ENCODE measurements around the gene SH3RF1. TPM values are rescaled to one million over a fixed set of nuclear protein-coding genes. Genes with fewer than 3 reads are reported as not detected.
"Not testable (repeated sequence)": the region's sequence is repeated elsewhere in the genome, so short reads cannot be mapped to it uniquely, and the experiment has no call there.

SH3RF1 gene
- total RNA-seq, 1 donor from 2014 or later, result 21.6 TPM

GRCh38 chr4:169183581-169183980 lies 87.2 kb downstream of the SH3RF1 start:
- H3K27me3 Mint-ChIP-seq, result no peaks in the 10 kb centered on the region
- no peak overlapping the region for H3K27ac Mint-ChIP-seq
- H3K36me3 Mint-ChIP-seq, result no peaks in the 10 kb centered on the region
- no peak overlapping the region for H3K4me3 Mint-ChIP-seq
- no peak for DNase-seq (ENCODE audit: extremely low spot score, unreplicated experiment)
- H3K4me1 Mint-ChIP-seq (ENCODE audit: unreplicated experiment), result peaks cover 30% of the 10 kb centered on the region
- no peak for TF ChIP-seq CTCF (conservative IDR thresholded peaks at IDR 0.05)
- H3K9me3 Mint-ChIP-seq, result no peaks in the 10 kb centered on the region

- TF ChIP-seq CTCF (conservative IDR thresholded peaks at IDR 0.05), result no peak
- H3K36me3 Mint-ChIP-seq, result no peaks in the 10 kb centered on the region
- peak overlapping the region; percentile 34 for H3K27ac Mint-ChIP-seq
- DNase-seq (ENCODE audit: extremely low spot score, unreplicated experiment), result no peak
- H3K4me1 Mint-ChIP-seq (ENCODE audit: unreplicated experiment), result peaks cover 31% of the 10 kb centered on the region
- peaks cover 4% of the 10 kb centered on the region for H3K9me3 Mint-ChIP-seq
- no peaks in the 10 kb centered on the region for H3K27me3 Mint-ChIP-seq
- peak overlapping the region; percentile 46 for H3K4me3 Mint-ChIP-seq
Measured at GRCh38 chr4:169179609-169180521, 90.9 kb downstream of the SH3RF1 start.

GRCh38 chr4:169178092-169178491 lies 92.7 kb downstream of the SH3RF1 start:
- not testable (repeated sequence) for DNase-seq (ENCODE audit: extremely low spot score, unreplicated experiment); H3K27ac Mint-ChIP-seq; H3K9me3 Mint-ChIP-seq; H3K36me3 Mint-ChIP-seq; H3K27me3 Mint-ChIP-seq; H3K4me3 Mint-ChIP-seq
- H3K4me1 Mint-ChIP-seq (ENCODE audit: unreplicated experiment), result peaks cover 26% of the 10 kb centered on the region

- Mint-ChIP-seq H3K9me3 (peaks cover 8% of the 10 kb centered on the region), H3K4me1 (ENCODE audit: unreplicated experiment) (peaks cover 38% of the 10 kb centered on the region), H3K4me3 (no peak overlapping the region), H3K36me3 (peaks cover 4% of the 10 kb centered on the region), H3K27me3 (no peaks in the 10 kb centered on the region), H3K27ac (no peak overlapping the region)
- no peak for TF ChIP-seq CTCF (conservative IDR thresholded peaks at IDR 0.05)
- no peak for DNase-seq (ENCODE audit: extremely low spot score, unreplicated experiment)
Measured at GRCh38 chr4:169175476-169175875, 95.3 kb downstream of the SH3RF1 start.

- peaks cover 35% of the 10 kb centered on the region for H3K4me1 Mint-ChIP-seq (ENCODE audit: unreplicated experiment)
- TF ChIP-seq CTCF (conservative IDR thresholded peaks at IDR 0.05), result no peak
- no peak overlapping the region for H3K4me3 Mint-ChIP-seq
- DNase-seq (ENCODE audit: extremely low spot score, unreplicated experiment), result no peak
- H3K27ac Mint-ChIP-seq, result no peak overlapping the region
- H3K9me3 Mint-ChIP-seq, result peaks cover 9% of the 10 kb centered on the region
- H3K36me3 Mint-ChIP-seq, result peaks cover 4% of the 10 kb centered on the region
- H3K27me3 Mint-ChIP-seq, result no peaks in the 10 kb centered on the region
Measured at GRCh38 chr4:169175035-169175434, 95.7 kb downstream of the SH3RF1 start.

- H3K36me3 Mint-ChIP-seq, result peaks cover 4% of the 10 kb centered on the region
- H3K4me3 Mint-ChIP-seq, result no peak overlapping the region
- no peak overlapping the region for H3K27ac Mint-ChIP-seq
- TF ChIP-seq CTCF (conservative IDR thresholded peaks at IDR 0.05), result no peak
- H3K27me3 Mint-ChIP-seq, result no peaks in the 10 kb centered on the region
- DNase-seq (ENCODE audit: extremely low spot score, unreplicated experiment), result no peak
- H3K9me3 Mint-ChIP-seq, result peaks cover 9% of the 10 kb centered on the region
- peaks cover 32% of the 10 kb centered on the region for H3K4me1 Mint-ChIP-seq (ENCODE audit: unreplicated experiment)
Measured at GRCh38 chr4:169174247-169174646, 96.5 kb downstream of the SH3RF1 start.

All from type B pancreatic cell (in vitro differentiated cells).